HG03354 (cell line): ENCODE measurements around the gene ILF3.

Experiments
- ATAC-seq: cut with Tn5 transposase; IDR thresholded peaks from one replicate; pipeline ENCODE4 v1.9.1; 2021; ENCODE audit warnings: mild to moderate bottlenecking; ENCODE audit not compliant: unreplicated experiment, poor library complexity, severe bottlenecking

The ILF3 gene

DNA sequence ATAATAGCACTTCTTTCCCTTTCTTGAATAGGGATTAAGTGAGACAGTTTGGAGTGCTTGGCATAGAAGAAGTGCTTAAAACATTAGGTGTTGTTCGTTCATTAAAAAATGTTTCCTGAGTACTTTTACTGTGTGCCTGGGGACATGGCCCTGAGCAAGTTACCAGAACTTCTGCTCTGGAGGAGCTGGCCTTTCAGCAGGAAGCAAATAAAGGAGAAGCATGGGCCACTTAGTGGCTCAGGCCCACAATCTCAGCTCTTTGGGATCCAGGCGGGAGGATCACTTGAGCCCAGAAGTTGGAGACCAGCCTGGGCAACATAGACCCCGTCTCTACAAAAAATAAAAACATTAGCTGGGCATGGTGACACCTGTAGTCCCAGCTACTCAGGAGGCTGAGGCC lies 69.4 kb downstream of the ILF3 start:
- ATAC-seq: no peak

DNA sequence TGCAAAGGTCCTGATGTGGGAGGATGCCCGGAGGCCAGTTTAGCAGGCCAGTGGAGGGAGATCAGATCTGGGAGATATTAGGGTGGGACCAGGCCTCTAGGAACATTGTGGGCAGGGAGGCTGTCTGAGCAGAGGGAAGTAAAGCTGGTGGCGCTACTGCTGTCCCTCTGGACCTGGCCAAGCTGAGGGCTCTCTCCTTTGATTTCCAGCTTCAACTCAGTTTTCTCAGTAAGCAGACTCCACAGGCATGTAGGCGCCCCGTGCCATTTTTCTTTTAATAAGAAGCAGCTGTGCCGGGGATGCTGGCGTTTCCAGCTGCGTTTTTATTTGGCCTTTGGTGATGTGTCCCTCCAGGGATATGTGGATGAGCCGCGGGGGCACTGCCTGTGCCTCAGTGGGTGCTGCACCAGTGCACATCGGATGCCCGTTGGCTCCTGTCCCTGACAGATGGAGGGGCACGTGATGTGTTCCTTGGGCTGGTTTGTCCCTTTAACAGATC lies 70.5 kb downstream of the ILF3 start:
- ATAC-seq: no peak

DNA sequence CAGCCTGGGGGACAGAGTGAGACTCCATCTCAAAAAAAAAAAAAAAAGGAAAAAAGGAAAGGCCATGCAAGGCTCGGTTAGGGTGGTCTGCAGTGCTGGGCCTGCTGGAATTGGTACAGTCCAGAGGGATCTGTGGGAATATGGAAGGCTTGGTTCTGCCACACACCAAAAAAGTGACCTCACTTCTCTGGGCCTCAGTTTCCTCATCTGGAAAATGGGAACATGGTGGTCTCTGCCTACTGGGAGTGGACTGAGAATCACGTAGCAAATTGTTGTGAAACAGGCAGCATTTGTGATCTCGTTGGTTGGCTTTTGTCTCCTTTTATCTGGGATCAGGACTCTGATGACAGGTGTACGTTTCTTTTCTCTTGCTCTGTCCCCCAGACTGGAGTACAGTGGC lies 71.3 kb downstream of the ILF3 start:
- no peak for ATAC-seq

DNA sequence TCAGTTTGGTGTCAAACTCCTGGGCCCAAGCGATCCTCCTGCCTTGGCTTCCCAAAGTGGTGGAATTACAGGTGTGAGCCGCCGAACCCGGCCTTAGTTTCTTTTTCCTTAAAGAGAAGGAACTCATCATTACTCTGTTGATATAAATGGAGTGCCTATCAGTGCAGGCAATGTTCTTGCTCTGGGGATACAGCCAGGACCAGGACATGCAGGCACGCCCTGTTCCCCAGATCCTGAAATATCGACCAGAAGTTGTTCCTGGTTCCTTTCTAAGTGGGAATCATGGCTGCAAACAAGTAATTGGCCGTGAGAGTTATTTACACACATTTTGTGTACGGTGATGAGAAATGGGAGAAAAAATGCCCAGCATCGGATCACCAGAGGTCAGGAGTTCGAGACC lies 72.1 kb downstream of the ILF3 start:
- ATAC-seq: no peak

DNA sequence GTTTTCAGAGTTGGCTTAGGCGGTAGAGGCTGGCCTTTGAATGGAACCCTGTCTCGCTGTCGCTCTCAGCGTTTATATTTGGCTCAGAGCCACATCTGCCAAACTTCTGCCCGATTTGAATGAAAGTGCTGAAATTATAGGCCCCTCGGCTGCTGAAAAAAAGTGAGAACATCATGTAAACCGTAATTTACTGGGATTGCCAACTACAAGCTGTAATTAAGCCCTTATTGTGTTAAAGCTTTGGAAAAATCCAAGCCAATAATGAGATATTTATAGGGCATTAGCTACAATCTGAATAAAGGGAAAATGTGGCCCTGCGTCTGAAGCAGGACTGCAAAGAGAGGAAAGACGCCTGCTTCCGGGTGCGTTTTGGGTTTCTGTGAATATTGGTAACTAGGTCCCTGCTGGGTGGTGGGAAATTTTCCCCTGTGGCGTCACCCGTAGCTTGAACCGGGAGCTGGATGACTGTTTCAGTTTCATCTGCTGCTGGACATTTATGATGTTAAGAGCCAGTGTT lies 73.6 kb downstream of the ILF3 start:
- ATAC-seq: no peak

DNA sequence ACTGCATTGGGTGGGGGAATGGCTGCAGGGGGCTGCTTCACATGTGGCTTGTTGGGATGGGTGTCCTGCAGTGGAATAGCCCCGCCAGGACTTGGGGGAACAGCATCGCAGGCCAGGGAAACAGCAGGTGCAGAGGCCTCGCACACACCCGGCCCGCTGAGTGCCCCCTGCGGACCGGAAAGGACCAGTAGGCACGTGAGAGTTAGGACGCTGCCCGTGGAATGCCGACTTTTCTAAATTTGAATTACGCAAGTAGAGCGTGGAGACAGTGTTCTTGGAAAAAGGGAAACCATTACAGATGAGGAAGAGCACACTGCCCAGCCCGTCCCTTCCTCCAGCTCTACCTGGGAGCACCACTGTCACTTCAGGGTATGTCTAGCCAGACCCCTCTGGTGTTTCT lies 75.3 kb downstream of the ILF3 start:
- no peak for ATAC-seq

DNA sequence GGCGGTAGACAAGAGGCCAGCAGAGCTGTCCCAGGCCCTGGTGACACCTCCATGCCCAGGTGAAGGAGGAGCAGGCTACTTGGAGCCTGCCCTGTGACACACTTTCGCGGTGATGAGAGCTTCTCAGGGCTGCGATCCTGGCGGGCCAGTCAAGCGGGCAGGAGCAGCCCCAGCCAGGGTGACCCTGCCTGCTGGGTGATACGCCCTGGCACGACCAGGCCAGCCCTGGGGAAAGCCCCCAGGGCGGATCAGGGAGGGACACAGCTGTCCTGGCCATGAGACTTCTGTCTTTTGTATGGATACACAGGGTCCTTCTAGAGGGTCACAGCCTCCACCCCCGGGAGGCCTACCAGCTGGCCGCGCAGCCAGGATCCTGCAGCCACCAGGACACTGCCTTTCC lies 76.8 kb downstream of the ILF3 start:
- ATAC-seq: no peak

DNA sequence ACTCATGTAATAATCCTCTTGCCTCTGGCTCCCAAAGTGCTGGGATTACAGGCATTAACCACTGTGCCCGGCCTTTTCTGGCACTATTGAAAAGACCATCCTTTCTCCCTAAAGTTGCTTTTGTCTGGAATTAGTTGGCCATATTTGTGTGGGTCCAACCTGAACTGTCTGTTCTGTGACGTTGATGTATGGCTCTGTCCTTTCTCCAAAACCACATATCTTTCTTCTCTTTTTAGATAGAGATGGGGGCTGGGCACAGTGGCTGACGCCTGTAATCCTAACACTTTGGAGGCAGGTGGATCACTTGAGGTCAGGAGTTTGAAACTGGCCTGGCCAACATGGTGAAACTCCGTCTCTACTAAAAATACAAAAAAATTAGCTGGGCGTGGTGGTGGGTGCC lies 81.6 kb downstream of the ILF3 start:
- no peak for ATAC-seq

DNA sequence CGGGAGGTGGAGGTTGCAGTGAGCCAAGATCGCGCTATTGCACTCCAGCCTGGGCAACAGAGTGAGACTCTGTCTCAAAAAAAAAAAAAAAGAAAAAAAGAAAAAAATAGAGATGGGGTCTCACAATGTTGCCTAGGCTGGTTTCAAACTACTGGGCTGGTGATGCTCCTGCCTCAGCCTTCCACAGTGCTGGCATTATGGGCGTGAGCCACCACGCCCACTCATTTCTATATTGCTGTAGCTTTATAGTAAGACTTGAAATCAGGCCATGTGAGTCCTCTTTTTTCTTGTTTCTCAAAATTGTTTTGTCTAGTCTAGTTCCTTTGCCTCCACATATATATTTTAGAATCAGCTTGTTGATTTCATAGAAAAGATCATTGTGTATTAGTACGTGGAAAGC lies 82.0 kb downstream of the ILF3 start:
- ATAC-seq: no peak

DNA sequence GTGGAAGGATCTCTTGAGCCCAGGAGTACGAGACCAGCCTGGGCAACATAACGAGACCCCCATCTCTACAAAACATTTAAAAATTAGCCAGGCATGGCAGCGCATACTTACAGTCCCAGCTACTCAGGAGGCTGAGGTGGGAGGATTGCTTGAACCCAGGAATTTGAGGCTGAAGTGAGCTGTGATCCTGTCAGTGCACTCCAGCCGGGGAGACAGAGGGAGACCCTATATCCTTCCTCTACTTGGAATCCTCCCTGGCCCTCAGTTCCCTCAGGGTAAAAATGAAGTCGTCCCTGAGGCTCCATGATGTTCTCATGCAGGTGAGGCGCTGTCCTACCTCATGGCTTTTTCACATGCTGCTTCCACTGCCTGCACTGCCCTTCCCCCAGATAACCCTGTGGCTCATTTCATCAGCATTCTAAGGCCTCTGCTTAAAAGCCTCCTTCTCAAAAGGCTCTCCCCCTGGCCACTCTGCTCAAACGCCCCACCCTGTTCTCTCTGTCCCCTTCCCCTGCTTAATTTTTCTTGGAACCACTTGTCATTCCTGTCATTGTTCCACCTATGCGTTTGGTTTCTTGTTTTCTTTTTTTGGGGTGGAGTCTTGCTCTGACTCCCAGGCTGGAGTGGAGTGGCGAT lies 82.9 kb downstream of the ILF3 start:
- no peak for ATAC-seq

DNA sequence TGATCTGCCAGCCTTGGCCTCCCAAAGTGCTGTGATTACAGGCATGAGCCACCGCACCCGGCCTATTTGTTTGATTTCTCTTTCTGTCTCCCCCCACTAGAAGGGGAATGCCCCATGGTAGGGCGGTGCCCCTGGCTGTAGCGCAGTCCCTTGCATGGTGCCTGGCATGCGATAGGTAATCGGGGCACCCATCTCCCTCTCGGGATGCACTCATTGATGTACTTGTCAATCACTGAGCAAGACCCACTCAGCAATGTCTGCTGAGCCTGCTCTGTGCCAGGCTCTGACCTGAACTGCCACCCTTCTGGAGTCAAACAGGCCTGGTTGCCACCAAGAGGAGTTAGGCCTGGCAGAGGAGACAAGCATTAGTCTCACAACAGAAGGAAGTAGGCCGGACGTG lies 83.6 kb downstream of the ILF3 start:
- no peak for ATAC-seq

DNA sequence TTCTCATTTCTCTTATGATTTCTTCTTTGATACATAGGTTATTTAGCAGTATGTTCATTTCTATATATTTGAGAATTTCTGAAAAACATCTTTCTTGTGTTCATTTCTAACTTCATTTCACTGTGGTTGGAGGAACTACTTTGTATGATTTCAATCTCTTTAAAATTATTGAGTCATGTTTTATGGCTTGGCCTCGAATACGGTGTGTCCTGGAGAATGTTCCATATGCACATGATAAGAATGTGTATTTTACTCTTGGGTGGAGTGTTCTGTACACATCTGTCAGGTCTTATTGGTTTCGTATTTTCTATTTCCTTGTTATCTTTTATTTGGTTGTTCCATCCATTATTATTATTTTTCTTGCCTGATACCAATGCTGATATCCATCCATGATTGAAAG lies 86.7 kb downstream of the ILF3 start:
- ATAC-seq: no peak
